B cell (primary cell): ENCODE data around the gene AMIGO1.

Experiments used
- EZH2 ChIP-seq: IDR thresholded peaks from 2 replicates; pipeline ENCODE4 v1.6.1; 2012; ENCODE audit warnings: borderline replicate concordance, low read depth, mild to moderate bottlenecking, moderate library complexity, low read length; ENCODE audit not compliant: insufficient read depth, poor library complexity, severe bottlenecking
- TF ChIP-seq, protein P1 (sequence below): fragments of 200-600 bp; IDR thresholded peaks from one replicate; pipeline ENCODE4 v1.8.0; 2022; ENCODE audit warnings: antibody characterized with exemption, mild to moderate bottlenecking

DNA sequence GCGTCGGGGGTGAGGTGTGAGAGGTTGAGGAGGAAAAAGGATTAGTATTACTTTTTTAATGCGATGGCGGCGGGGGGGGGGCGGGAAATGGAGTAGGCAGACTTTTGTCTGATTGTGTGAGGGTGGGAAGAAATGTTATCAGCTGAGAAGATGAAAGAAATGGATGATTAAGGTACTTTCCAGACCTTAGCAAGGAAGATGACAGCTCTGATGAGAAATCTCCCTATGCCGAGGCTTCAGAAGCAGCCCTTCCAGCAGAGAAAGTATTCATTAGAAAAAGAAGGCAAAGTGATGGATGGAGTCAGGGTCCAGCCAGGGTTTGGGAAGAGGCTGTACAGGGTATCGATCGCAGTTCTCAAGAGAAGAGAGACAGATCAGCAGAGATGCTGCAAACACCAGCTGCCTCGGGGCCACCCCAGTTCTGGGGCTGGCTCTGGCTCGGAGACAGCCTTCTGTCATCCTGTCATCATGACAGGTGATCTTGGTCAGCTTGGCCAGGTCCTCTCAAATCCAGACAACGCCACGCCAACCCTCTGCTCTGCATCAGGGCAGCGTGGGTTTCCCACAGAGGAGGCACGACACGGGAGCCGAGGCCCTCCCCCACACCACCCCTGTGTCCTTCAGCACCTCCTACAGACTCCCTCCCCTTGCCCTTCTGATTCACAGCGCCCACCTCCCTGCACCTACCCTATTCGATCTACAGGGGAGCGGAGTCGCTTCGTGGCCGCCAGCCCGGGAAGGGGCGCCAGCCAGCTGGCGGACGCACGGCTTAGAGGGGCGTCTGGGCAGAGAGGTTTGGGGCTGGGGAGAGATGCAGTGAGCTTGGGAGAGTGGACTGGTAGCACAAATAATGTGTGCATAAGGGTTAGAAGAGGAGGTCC, 26.5 kb downstream of the AMIGO1 start:
- TF ChIP-seq, protein P1, sequence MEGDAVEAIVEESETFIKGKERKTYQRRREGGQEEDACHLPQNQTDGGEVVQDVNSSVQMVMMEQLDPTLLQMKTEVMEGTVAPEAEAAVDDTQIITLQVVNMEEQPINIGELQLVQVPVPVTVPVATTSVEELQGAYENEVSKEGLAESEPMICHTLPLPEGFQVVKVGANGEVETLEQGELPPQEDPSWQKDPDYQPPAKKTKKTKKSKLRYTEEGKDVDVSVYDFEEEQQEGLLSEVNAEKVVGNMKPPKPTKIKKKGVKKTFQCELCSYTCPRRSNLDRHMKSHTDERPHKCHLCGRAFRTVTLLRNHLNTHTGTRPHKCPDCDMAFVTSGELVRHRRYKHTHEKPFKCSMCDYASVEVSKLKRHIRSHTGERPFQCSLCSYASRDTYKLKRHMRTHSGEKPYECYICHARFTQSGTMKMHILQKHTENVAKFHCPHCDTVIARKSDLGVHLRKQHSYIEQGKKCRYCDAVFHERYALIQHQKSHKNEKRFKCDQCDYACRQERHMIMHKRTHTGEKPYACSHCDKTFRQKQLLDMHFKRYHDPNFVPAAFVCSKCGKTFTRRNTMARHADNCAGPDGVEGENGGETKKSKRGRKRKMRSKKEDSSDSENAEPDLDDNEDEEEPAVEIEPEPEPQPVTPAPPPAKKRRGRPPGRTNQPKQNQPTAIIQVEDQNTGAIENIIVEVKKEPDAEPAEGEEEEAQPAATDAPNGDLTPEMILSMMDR, result no peak
- TF ChIP-seq EZH2, result no peak
